MM.1S (cell line): ENCODE data around the gene CHSY3.

ENCODE experiments used
- DNase-seq: peaks from one replicate; pipeline ENCODE4 v3.0.0-alpha.2; 2015
- H2AFZ ChIP-seq: fragments of 300-600 bp; sonication (generic); 2 replicates; pipeline ENCODE4 v1.6.0; 2016; ENCODE audit warnings: antibody characterized with exemption, low read length
- H3F3A ChIP-seq: fragments of 300-600 bp; sonication (generic); 2 replicates; pipeline ENCODE4 v1.6.1; 2016; ENCODE audit warnings: mild to moderate bottlenecking, antibody characterized with exemption, low read length, moderate library complexity, mixed read lengths; ENCODE audit not compliant: insufficient read depth
- H3K27ac ChIP-seq: fragments of 300-600 bp; sonication (generic); 2 replicates; pipeline ENCODE4 v1.5.1; 2016; ENCODE audit warnings: mild to moderate bottlenecking, low read length
- H3K27me3 ChIP-seq: fragments of 300-600 bp; sonication (generic); replicated peaks from 2 replicates; pipeline ENCODE4 v1.6.0; 2016; ENCODE audit warnings: low read length; ENCODE audit not compliant: insufficient read depth
- H3K36me3 ChIP-seq: fragments of 300-600 bp; sonication (generic); replicated peaks from 2 replicates; pipeline ENCODE4 v1.6.1; 2016; ENCODE audit warnings: mild to moderate bottlenecking, low read length, mixed read lengths; ENCODE audit not compliant: insufficient read depth
- H3K4me1 ChIP-seq: fragments of 300-600 bp; sonication (generic); 2 replicates; pipeline ENCODE4 v1.6.1; 2016; ENCODE audit warnings: low read length, mixed read lengths
- H3K4me2 ChIP-seq: fragments of 300-600 bp; sonication (generic); 2 replicates; pipeline ENCODE4 v1.6.0; 2016; ENCODE audit warnings: low read depth, low read length
- H3K4me3 ChIP-seq: fragments of 300-600 bp; sonication (generic); 2 replicates; pipeline ENCODE4 v1.5.1; 2016; ENCODE audit warnings: low read length, mixed read lengths
- H3K79me2 ChIP-seq: fragments of 300-600 bp; sonication (generic); 2 replicates; pipeline ENCODE4 v1.6.1; 2016; ENCODE audit warnings: mixed run types, low read length, mixed read lengths
- H3K9ac ChIP-seq: fragments of 300-600 bp; sonication (generic); 2 replicates; pipeline ENCODE4 v1.6.1; 2016; ENCODE audit warnings: low read length, mixed read lengths
- H3K9me2 ChIP-seq: fragments of 300-600 bp; sonication (generic); replicated peaks from 2 replicates; pipeline ENCODE4 v1.6.1; 2016; ENCODE audit warnings: mild to moderate bottlenecking, low read length, mixed read lengths; ENCODE audit not compliant: insufficient read depth
- H3K9me3 ChIP-seq: fragments of 300-600 bp; sonication (generic); replicated peaks from 2 replicates; pipeline ENCODE4 v1.6.1; 2016; ENCODE audit warnings: mild to moderate bottlenecking, low read length, mixed read lengths; ENCODE audit not compliant: insufficient read depth
- H4K20me1 ChIP-seq: fragments of 300-600 bp; sonication (generic); 2 replicates; pipeline ENCODE4 v1.6.1; 2016; ENCODE audit warnings: mild to moderate bottlenecking, low read length, moderate library complexity, mixed read lengths; ENCODE audit not compliant: insufficient read depth
- EZH2 ChIP-seq: fragments of 300-600 bp; sonication (generic); optimal IDR thresholded peaks from 2 replicates; pipeline ENCODE3; 2017; ENCODE audit warnings: low read depth, mild to moderate bottlenecking, antibody characterized with exemption, low read length, mixed read lengths
- EZH2phosphoT487 ChIP-seq: fragments of 300-600 bp; sonication (generic); IDR thresholded peaks from 2 replicates; pipeline ENCODE4 v1.6.1; 2018; ENCODE audit warnings: antibody characterized with exemption, low read length
- TF ChIP-seq, protein P1 (sequence below): fragments of 300-600 bp; sonication (generic); IDR thresholded peaks from 2 replicates; pipeline ENCODE4 v1.5.1; 2016; ENCODE audit warnings: antibody characterized with exemption, low read length, mixed read lengths

The CHSY3 gene

DNA sequence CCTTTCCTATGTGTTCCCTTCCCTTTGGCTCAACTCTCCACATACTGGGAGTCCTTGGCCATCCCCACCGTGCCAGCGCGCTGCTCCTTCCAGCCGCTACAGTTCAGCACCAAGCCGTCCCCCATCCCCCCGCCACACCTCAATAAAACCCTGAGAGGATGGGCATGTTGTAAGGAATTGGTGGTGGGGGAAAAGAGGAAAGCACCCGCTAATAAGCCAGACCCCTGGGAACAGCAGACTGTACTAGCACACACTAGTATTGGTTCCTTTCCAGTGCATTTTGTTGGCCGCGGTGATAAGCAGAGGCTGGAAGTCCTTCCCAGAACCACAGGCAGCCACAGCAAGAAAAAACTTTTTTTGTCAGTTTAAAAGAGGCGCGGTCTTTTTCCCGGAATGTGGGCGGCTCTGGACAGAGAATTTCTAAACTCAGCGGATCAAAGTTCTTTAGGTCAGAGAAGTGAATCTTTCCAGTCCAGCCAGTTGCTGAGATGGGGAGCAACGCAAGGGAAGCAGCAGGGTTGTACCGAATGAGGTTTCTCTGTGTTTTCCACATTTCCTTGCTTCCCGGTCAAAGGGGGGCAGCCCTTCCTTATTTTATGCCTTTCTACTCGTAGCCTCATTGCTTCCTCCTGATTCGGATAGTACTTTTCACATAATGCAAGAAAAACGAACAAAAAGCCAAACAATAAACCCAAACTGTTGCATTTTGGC, 2.1 kb downstream of the CHSY3 start:
- Histone ChIP-seq H3K9me3 (no peaks in the 10 kb centered on the region), H3K27ac (no peak overlapping the region), H2AFZ (no peak overlapping the region), H3K36me3 (no peaks in the 10 kb centered on the region), H3K79me2 (no peaks in the 10 kb centered on the region), H3K9me2 (no peaks in the 10 kb centered on the region), H3K9ac (no peak overlapping the region), H3K4me2 (peak overlapping the region; percentile 99; the same call in 1 of the 2 replicates), H3K27me3 (no peaks in the 10 kb centered on the region), H3K4me3 (peak overlapping the region; percentile 84; the same call in 1 of the 2 replicates), H4K20me1 (no peaks in the 10 kb centered on the region), H3F3A (no peaks in the 10 kb centered on the region), H3K4me1 (no peaks in the 10 kb centered on the region)
- TF ChIP-seq, protein P1, sequence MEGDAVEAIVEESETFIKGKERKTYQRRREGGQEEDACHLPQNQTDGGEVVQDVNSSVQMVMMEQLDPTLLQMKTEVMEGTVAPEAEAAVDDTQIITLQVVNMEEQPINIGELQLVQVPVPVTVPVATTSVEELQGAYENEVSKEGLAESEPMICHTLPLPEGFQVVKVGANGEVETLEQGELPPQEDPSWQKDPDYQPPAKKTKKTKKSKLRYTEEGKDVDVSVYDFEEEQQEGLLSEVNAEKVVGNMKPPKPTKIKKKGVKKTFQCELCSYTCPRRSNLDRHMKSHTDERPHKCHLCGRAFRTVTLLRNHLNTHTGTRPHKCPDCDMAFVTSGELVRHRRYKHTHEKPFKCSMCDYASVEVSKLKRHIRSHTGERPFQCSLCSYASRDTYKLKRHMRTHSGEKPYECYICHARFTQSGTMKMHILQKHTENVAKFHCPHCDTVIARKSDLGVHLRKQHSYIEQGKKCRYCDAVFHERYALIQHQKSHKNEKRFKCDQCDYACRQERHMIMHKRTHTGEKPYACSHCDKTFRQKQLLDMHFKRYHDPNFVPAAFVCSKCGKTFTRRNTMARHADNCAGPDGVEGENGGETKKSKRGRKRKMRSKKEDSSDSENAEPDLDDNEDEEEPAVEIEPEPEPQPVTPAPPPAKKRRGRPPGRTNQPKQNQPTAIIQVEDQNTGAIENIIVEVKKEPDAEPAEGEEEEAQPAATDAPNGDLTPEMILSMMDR: no peak
- TF ChIP-seq EZH2 (no peak), EZH2phosphoT487 (no peak)
- no peak for DNase-seq

DNA sequence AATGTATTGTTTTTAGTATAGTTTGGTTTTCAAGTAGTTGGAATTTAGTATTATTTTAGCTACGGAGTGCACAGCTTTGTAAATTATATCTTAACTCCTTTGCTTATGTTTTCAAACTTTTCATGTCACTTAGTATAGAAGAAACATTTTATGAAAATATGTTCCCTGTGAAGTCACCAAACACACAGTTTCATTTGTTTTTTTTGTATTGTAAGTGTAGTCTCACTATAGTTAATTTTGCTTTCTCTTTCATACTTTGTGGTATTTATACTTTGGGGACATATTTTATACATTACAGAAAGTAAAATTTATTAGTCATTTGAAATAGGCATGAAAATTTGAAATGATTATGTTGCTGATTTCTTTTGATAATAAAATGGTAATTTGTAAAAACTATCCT, 5.0 kb downstream of the CHSY3 start:
- Histone ChIP-seq H3K9ac (no peak overlapping the region), H3K4me1 (no peaks in the 10 kb centered on the region), H3K79me2 (no peaks in the 10 kb centered on the region), H3K36me3 (no peaks in the 10 kb centered on the region), H3K27me3 (no peaks in the 10 kb centered on the region), H4K20me1 (no peaks in the 10 kb centered on the region), H3K4me3 (no peak overlapping the region), H2AFZ (no peak overlapping the region), H3F3A (no peaks in the 10 kb centered on the region), H3K9me3 (no peaks in the 10 kb centered on the region), H3K4me2 (peak overlapping the region; percentile 13; the same call in 1 of the 2 replicates), H3K27ac (no peak overlapping the region), H3K9me2 (no peaks in the 10 kb centered on the region)
- TF ChIP-seq, protein P1: no peak
- no peak for TF ChIP-seq EZH2phosphoT487
- TF ChIP-seq EZH2: no peak
- DNase-seq: peak; percentile 47

DNA sequence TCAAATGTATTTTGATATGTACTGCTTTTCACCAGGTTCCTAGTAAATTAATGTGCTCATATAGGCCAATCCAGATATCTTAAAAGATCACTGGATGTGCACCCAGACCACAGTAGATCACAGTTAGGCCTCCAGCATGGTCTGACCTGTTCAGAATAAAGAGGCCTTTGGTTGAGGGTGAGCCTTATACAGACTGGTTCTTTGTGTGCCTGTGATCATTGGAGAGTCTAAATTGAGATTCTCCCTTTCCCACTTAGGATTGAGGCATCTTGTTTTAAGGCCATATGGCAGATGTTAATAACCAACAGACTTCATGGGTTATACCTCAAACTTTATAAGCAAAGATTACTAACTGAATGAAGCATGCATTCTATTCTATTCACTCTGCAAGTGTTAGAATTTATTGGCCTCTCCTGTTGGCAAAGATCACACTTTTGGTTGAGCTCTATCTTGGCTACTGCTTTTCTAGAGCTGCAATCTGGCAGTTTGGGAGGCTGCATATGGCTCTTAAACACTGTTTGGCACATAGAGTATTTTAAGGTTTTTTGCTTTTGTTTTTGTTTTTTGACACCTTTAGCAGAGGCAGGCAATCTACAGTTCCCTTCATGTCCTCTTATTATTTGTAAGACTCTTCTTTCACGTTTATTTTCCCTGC, 8.5 kb downstream of the CHSY3 start:
- Histone ChIP-seq H3K36me3 (no peaks in the 10 kb centered on the region), H3K27me3 (no peaks in the 10 kb centered on the region), H4K20me1 (no peaks in the 10 kb centered on the region), H3K9me2 (no peaks in the 10 kb centered on the region), H2AFZ (no peak overlapping the region), H3K79me2 (no peaks in the 10 kb centered on the region), H3K9ac (no peak overlapping the region), H3K27ac (no peak overlapping the region), H3K4me1 (no peaks in the 10 kb centered on the region), H3K9me3 (no peaks in the 10 kb centered on the region), H3K4me2 (no peak overlapping the region), H3K4me3 (no peak overlapping the region), H3F3A (no peaks in the 10 kb centered on the region)
- TF ChIP-seq EZH2phosphoT487 (no peak), EZH2 (no peak)
- TF ChIP-seq, protein P1: no peak
- no peak for DNase-seq
